Activated CD4-positive, alpha-beta T cell treated with anti-CD3 and anti-CD28 coated beads, Interleukin-2, amount 50 U/mL, for 48 hours (primary cell): ENCODE results near the gene SBF2.

Experiments
- DNase-seq, 2 experiments: peaks; one replicate each; pipeline ENCODE4 v3.0.0-alpha.2; 2020

SBF2 gene

GRCh38 chr11:10293423-10294289 lies at the start of gene SBF2:
Gene SBF2, minus strand, starts transcription at chr11:10294219. Its CDS starts 150 bp downstream, at chr11:10294069.
- DNase-seq: peak; percentile 76 to 80

DNA sequence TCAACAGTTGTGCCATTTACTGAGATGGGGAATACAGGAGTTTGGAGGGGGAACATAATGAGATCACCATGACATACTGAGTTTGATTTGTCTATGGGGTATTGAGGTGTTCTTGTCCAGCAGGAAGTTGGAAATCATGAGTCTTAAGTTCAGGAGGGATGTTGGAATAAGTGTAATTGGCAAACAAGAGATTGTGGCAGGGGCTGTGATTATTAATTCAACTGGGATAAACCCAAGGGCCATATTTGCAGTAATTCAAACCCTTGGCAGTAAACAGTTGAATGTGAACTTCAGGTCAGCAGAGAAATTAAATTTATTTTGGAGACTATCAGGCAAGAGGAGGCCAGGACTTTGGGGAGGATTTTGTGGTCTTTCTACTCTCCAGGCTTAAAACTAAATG lies 44.3 kb upstream of the SBF2 start:
- DNase-seq: no peak

GRCh38 chr11:10333490-10333889 lies 39.5 kb upstream of the SBF2 start:
- DNase-seq: no peak

GRCh38 chr11:10331548-10332289 lies 37.7 kb upstream of the SBF2 start:
- no peak for DNase-seq

- no peak for DNase-seq
Measured at GRCh38 chr11:10329935-10330334, 35.9 kb upstream of the SBF2 start.

- no peak for DNase-seq
Measured at GRCh38 chr11:10329356-10329755, 35.3 kb upstream of the SBF2 start.

- DNase-seq: no peak
Measured at GRCh38 chr11:10328314-10329098, 34.5 kb upstream of the SBF2 start.

DNA sequence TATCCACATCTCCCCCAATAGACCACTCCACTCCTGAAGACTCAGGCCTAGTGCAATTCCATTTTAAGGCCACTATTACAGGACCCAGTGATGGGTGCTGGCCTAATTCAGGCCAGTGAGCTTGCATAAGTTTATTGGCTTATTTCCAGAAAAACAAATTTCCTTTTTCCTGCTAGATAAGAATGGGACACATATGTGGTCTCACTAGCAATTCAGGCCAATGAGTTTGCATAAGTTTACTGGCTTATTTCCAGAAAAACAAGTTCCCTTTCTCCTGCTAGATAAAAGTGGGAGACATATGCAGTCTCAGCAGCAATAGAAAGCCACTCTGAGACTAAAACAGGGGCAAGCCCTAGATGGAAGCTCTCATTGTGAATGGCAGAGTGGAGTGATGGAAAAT lies 33.2 kb upstream of the SBF2 start:
- DNase-seq: no peak

DNA sequence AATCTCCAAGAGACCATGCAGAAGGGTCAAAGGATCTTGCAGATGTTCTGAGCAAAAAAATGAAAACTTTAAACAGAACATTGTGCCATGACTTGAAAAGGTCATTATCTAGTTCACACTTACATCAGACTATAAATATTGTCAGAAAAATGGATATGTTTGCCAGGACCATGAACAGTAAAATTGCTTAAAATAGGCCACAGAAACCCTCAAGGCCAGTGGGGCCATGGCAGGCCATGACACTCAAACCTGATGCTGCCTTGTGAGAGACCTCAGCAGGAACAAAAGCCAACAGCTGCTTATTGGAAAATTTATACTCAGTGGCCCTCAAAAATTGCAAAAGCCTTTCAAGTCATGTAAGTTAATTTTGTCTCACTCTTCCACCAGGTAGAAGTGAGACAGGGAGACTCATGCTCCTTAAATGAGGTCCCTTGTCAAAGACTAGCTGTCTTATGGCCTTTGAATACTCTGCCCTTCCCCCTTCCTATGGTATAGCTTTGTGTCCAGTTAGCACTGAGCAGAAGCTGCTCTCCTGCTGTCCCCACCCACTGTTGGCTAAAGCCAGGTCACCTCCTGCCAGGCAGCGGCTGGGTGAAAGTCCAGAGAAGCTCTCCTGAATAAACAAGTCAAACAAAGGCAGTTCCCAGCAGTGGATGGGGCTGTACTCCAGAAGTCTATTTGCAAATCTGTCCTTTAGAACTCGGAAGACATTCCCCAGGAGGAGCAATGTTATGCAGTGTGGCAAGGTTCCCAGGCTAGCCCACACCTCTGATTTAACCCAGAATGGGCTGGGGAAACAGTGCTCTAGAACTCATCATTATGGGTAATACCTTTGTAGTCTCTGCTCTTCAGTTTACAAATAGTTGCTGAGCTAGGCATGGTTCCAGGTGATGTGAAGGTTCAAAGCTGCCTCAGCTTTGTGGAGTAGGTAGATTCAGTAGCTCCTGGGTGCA lies 32.3 kb upstream of the SBF2 start:
- DNase-seq: no peak

DNA sequence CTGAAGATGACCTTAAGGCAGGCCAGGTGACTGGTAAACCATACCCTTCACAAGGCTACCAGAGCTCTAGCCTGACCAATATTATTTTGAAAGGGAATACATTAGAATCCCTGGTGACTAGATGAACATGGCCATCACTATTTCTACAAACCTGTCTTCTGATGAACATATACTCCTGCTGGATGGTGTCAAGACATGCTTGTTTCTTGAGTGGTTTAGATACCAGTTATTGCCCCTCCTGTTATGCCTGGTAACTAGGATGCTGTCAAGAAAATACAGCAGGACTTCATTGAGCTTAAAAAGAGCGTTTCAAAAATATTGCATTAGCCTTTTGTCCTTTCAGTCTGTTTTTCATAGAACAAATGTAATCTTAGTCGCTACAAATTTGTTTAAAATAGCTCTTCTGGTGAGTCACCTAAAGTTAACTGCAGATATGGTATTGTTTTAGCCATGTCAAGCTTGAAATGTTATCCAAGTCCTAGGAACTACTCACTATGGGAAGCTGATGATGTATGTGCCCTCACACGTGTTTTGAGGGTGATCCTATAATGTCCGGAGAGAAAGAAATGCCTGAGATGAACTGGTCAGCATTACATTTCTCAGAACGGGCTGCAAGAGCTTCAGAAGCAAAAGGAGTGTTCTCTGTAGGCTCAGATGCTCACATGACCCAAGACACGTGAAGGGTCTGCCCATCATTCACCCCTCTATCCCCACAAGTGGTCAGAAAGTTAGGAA lies 31.4 kb upstream of the SBF2 start:
- DNase-seq: no peak

DNA sequence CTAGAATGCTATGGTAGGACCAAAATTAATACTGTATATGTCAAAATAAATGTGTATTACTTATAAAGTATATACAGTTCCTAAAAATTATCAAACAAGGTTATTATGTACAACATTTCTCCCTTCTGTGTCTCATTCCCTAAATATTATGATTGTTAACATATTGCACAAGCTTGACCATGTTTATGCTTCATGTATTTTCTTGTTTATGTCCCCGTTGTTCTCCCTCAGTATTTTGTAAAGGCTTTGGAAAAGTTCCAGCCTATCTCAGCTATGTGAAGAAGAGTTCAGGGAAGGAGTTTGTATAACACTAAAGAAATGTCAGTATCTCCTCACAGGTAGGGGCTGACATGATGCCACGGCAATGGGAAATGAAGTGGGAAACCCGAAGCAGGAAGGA lies 30.5 kb upstream of the SBF2 start:
- no peak for DNase-seq

GRCh38 chr11:10323793-10324170 lies 29.8 kb upstream of the SBF2 start:
- no peak for DNase-seq

DNA sequence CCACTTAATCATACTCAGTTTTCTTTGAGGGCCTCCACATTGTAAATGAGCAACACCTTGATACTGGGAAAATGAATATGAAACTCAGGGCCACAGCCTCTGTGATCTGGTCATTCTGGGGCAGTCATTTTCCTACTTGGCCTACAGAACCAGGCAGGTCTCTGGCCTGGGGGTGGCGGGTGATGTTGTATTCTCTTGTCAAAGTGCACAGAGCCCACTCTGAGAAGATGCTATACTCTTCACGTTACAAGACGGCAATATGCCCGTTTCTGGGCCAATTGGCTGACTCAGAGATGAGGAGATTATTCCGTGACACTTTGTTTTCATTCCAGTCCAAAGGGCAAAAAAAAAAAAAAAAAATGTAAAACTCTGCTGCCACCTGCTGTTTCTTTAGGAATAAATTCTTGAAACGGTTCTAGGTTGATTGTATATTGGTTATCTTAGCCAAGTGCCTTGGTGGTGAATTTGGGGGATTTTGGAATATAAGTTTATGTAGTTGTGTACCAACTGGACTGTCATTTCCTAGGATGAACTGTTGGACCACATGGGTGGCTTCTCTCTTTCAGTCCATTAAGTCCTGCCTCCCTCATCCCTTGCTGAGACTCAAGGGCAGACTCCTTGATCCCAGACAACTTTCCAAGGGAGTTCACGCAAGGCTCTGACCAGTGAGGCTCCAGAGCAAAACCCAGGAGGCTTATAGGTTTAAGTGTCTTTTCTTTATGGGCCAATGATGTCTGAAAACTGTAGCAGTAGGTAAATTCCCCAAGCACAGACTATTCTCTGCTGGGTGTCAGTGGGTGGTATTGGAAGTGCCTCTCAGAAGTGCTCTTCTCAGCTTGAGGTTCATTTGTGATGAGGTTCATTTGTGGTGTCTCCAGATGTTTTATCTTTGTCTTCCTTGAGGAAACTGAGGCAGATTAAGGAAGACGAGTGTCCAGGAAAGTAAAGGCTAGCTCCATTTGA lies 29.1 kb upstream of the SBF2 start:
- peak; percentile 51 to 58 for DNase-seq

DNA sequence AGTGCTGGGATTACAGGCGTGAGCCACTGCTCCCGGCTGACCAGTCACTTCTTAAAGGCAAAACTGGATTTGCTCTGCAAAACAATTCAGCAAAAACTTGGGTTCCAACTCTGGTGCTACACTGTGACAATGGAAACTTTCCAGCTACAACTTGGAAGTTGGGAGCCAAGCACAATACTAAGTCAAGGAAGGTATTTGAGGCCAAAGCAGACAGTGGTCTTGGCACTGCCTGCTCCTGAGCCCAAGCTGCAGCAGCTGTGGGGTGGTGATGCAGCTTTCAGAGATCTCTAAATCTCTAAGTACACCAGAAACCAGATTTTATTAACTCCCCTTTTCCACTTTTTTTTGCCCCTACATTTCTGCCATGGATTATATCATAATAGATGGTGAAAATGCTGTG lies 28.4 kb upstream of the SBF2 start:
- no peak for DNase-seq

GRCh38 chr11:10320736-10321465 lies 26.9 kb upstream of the SBF2 start:
- no peak for DNase-seq

DNA sequence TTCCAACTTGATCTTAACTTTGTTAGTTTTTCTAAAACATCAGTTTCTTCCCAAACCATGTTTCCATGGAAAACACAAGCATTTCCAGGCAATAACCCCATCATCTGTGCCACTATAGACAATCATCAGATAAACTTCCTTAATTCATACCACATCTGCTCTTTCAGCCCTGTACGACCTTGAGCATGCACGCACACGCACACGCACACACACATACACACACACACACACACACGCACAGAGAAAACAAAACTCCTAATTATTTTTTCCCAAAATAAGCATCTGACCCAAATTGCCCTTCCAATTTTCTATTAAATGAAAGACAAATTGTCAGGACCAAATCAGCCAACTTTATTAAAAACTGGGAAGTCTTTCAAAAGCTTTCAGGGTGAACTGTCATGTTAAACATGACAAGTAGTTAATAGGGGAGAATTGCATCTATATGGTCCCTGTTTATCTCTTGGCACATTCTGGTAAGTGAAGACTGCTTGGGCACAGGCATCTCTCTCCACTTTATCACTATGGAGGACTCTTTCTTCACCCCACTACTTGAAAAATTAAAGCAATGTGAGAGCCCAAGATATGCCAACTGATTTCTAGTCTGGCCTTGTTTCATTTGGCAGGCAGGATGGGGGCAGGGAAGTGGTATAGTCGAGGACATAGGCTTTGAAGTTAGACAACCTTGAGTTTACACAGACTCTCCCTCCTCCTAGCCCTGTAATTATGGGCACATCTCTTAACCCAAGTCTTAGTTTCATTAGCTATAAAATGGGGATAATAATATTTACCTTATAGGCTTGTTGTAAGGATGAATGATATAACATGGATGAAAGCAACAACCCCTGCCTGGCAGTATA lies 25.9 kb upstream of the SBF2 start:
- DNase-seq: no peak

GRCh38 chr11:10318527-10318802 lies 24.4 kb upstream of the SBF2 start:
- DNase-seq: no peak

- no peak for DNase-seq
Measured at GRCh38 chr11:10317776-10318526, 23.9 kb upstream of the SBF2 start.
